ENCODE results near the gene UAP1.
A peak's percentile ranks its signal among the peaks of the same experiment; 100 is the strongest.

The UAP1 gene

GRCh38 chr1:162550925-162551324, 10.6 kb upstream of the UAP1 start:
- no peak overlapping the region for H3K27ac ChIP-seq (ENCODE audit: low read depth, low read length)
- no peaks in the 10 kb centered on the region for H3K36me3 ChIP-seq (ENCODE audit: control insufficient read depth, insufficient read depth, low read length)
- no peaks in the 10 kb centered on the region for H3K27me3 ChIP-seq (ENCODE audit: control insufficient read depth, insufficient read depth, low read length)
- H3K4me1 ChIP-seq (ENCODE audit: control insufficient read depth, insufficient read depth, low read length): no peaks in the 10 kb centered on the region
- H3K4me3 ChIP-seq (ENCODE audit: low read length): no peak overlapping the region
- H3K9ac ChIP-seq (ENCODE audit: low read length): no peak overlapping the region

GRCh38 chr1:162551969-162552683, 9.4 kb upstream of the UAP1 start:
- no peak overlapping the region for H3K4me3 ChIP-seq (ENCODE audit: low read length)
- H3K36me3 ChIP-seq (ENCODE audit: control insufficient read depth, insufficient read depth, low read length): no peaks in the 10 kb centered on the region
- no peaks in the 10 kb centered on the region for H3K27me3 ChIP-seq (ENCODE audit: control insufficient read depth, insufficient read depth, low read length)
- no peak overlapping the region for H3K9ac ChIP-seq (ENCODE audit: low read length)
- H3K4me1 ChIP-seq (ENCODE audit: control insufficient read depth, insufficient read depth, low read length): no peaks in the 10 kb centered on the region
- H3K27ac ChIP-seq (ENCODE audit: low read depth, low read length): no peak overlapping the region

- H3K27me3 ChIP-seq (ENCODE audit: control insufficient read depth, insufficient read depth, low read length): no peaks in the 10 kb centered on the region
- no peaks in the 10 kb centered on the region for H3K4me1 ChIP-seq (ENCODE audit: control insufficient read depth, insufficient read depth, low read length)
- H3K36me3 ChIP-seq (ENCODE audit: control insufficient read depth, insufficient read depth, low read length): no peaks in the 10 kb centered on the region
- no peak overlapping the region for H3K27ac ChIP-seq (ENCODE audit: low read depth, low read length)
- no peak overlapping the region for H3K9ac ChIP-seq (ENCODE audit: low read length)
- no peak overlapping the region for H3K4me3 ChIP-seq (ENCODE audit: low read length)
These were observed 8.8 kb upstream of the UAP1 start for GRCh38 chr1:162552684-162553252.

GRCh38 chr1:162554258-162554657, 7.3 kb upstream of the UAP1 start:
- Histone ChIP-seq H3K36me3 (ENCODE audit: control insufficient read depth, insufficient read depth, low read length) (no peaks in the 10 kb centered on the region), H3K27me3 (ENCODE audit: control insufficient read depth, insufficient read depth, low read length) (no peaks in the 10 kb centered on the region), H3K4me1 (ENCODE audit: control insufficient read depth, insufficient read depth, low read length) (no peaks in the 10 kb centered on the region), H3K9ac (ENCODE audit: low read length) (no peak overlapping the region), H3K27ac (ENCODE audit: low read depth, low read length) (no peak overlapping the region), H3K4me3 (ENCODE audit: low read length) (no peak overlapping the region)

- Histone ChIP-seq H3K36me3 (ENCODE audit: control insufficient read depth, insufficient read depth, low read length) (no peaks in the 10 kb centered on the region), H3K4me1 (ENCODE audit: control insufficient read depth, insufficient read depth, low read length) (peaks cover 5% of the 10 kb centered on the region), H3K27ac (ENCODE audit: low read depth, low read length) (no peak overlapping the region), H3K9ac (ENCODE audit: low read length) (no peak overlapping the region), H3K4me3 (ENCODE audit: low read length) (no peak overlapping the region), H3K27me3 (ENCODE audit: control insufficient read depth, insufficient read depth, low read length) (no peaks in the 10 kb centered on the region)
These were observed 4.0 kb upstream of the UAP1 start for GRCh38 chr1:162557536-162557935.

GRCh38 chr1:162560303-162561036, 1.1 kb upstream of the UAP1 start:
- H3K4me1 ChIP-seq (ENCODE audit: control insufficient read depth, insufficient read depth, low read length): peaks cover 5% of the 10 kb centered on the region

GRCh38 chr1:162561037-162561615, 396 bp upstream of the UAP1 start:
- Histone ChIP-seq H3K36me3 (ENCODE audit: control insufficient read depth, insufficient read depth, low read length) (no peaks in the 10 kb centered on the region), H3K4me3 (ENCODE audit: low read length) (peak overlapping the region; percentile 97), H3K27ac (ENCODE audit: low read depth, low read length) (peak overlapping the region; percentile 97), H3K9ac (ENCODE audit: low read length) (peak overlapping the region; percentile 79), H3K27me3 (ENCODE audit: control insufficient read depth, insufficient read depth, low read length) (no peaks in the 10 kb centered on the region), H3K4me1 (ENCODE audit: control insufficient read depth, insufficient read depth, low read length) (peaks cover 5% of the 10 kb centered on the region)

More at GRCh38 chr1:162560303-162561036, 1.1 kb upstream of the UAP1 start:
- no peaks in the 10 kb centered on the region for H3K36me3 ChIP-seq (ENCODE audit: control insufficient read depth, insufficient read depth, low read length)
- H3K27ac ChIP-seq (ENCODE audit: low read depth, low read length): peak overlapping the region; percentile 97
- H3K4me3 ChIP-seq (ENCODE audit: low read length): peak overlapping the region; percentile 71
- no peaks in the 10 kb centered on the region for H3K27me3 ChIP-seq (ENCODE audit: control insufficient read depth, insufficient read depth, low read length)
- H3K9ac ChIP-seq (ENCODE audit: low read length): peak overlapping the region; percentile 79

GRCh38 chr1:162562470-162562828, 927 bp downstream of the UAP1 start:
- peak overlapping the region; percentile 97 for H3K4me3 ChIP-seq (ENCODE audit: low read length)
- peaks cover 5% of the 10 kb centered on the region for H3K4me1 ChIP-seq (ENCODE audit: control insufficient read depth, insufficient read depth, low read length)
- peak overlapping the region; percentile 74 for H3K9ac ChIP-seq (ENCODE audit: low read length)

GRCh38 chr1:162564762-162565218, 3.3 kb downstream of the UAP1 start:
- Histone ChIP-seq H3K9ac (ENCODE audit: low read length) (no peak overlapping the region), H3K36me3 (ENCODE audit: control insufficient read depth, insufficient read depth, low read length) (peaks cover 3% of the 10 kb centered on the region), H3K4me3 (ENCODE audit: low read length) (peak overlapping the region; percentile 29), H3K27ac (ENCODE audit: low read depth, low read length) (no peak overlapping the region), H3K4me1 (ENCODE audit: control insufficient read depth, insufficient read depth, low read length) (peaks cover 5% of the 10 kb centered on the region), H3K27me3 (ENCODE audit: control insufficient read depth, insufficient read depth, low read length) (no peaks in the 10 kb centered on the region)

More at GRCh38 chr1:162562470-162562828, 927 bp downstream of the UAP1 start:
- H3K36me3 ChIP-seq (ENCODE audit: control insufficient read depth, insufficient read depth, low read length): peaks cover 3% of the 10 kb centered on the region
- no peaks in the 10 kb centered on the region for H3K27me3 ChIP-seq (ENCODE audit: control insufficient read depth, insufficient read depth, low read length)
- H3K27ac ChIP-seq (ENCODE audit: low read depth, low read length): peak overlapping the region; percentile 97

GRCh38 chr1:162565460-162565859, 3.9 kb downstream of the UAP1 start:
- no peak overlapping the region for H3K9ac ChIP-seq (ENCODE audit: low read length)
- H3K4me3 ChIP-seq (ENCODE audit: low read length): no peak overlapping the region
- H3K4me1 ChIP-seq (ENCODE audit: control insufficient read depth, insufficient read depth, low read length): peaks cover 3% of the 10 kb centered on the region
- peaks cover 3% of the 10 kb centered on the region for H3K36me3 ChIP-seq (ENCODE audit: control insufficient read depth, insufficient read depth, low read length)
- H3K27me3 ChIP-seq (ENCODE audit: control insufficient read depth, insufficient read depth, low read length): no peaks in the 10 kb centered on the region
- H3K27ac ChIP-seq (ENCODE audit: low read depth, low read length): no peak overlapping the region

- Histone ChIP-seq H3K27ac (ENCODE audit: low read depth, low read length) (no peak overlapping the region), H3K4me3 (ENCODE audit: low read length) (no peak overlapping the region), H3K9ac (ENCODE audit: low read length) (no peak overlapping the region), H3K36me3 (ENCODE audit: control insufficient read depth, insufficient read depth, low read length) (peaks cover 3% of the 10 kb centered on the region), H3K4me1 (ENCODE audit: control insufficient read depth, insufficient read depth, low read length) (peaks cover 3% of the 10 kb centered on the region), H3K27me3 (ENCODE audit: control insufficient read depth, insufficient read depth, low read length) (no peaks in the 10 kb centered on the region)
These were observed 5.3 kb downstream of the UAP1 start for GRCh38 chr1:162566870-162567269.

- Histone ChIP-seq H3K4me3 (ENCODE audit: low read length) (no peak overlapping the region), H3K27ac (ENCODE audit: low read depth, low read length) (no peak overlapping the region), H3K9ac (ENCODE audit: low read length) (no peak overlapping the region), H3K36me3 (ENCODE audit: control insufficient read depth, insufficient read depth, low read length) (peaks cover 3% of the 10 kb centered on the region), H3K4me1 (ENCODE audit: control insufficient read depth, insufficient read depth, low read length) (peaks cover 5% of the 10 kb centered on the region), H3K27me3 (ENCODE audit: control insufficient read depth, insufficient read depth, low read length) (no peaks in the 10 kb centered on the region)
These were observed 7.3 kb downstream of the UAP1 start for GRCh38 chr1:162568802-162569201.
